GM19397 (cell line): ENCODE data around the gene QSOX2.

Source experiments
- ATAC-seq: cut with Tn5 transposase; IDR thresholded peaks from one replicate; pipeline ENCODE4 v1.9.1; 2021; ENCODE audit warnings: mild to moderate bottlenecking, moderate library complexity; ENCODE audit not compliant: unreplicated experiment

The QSOX2 gene

DNA sequence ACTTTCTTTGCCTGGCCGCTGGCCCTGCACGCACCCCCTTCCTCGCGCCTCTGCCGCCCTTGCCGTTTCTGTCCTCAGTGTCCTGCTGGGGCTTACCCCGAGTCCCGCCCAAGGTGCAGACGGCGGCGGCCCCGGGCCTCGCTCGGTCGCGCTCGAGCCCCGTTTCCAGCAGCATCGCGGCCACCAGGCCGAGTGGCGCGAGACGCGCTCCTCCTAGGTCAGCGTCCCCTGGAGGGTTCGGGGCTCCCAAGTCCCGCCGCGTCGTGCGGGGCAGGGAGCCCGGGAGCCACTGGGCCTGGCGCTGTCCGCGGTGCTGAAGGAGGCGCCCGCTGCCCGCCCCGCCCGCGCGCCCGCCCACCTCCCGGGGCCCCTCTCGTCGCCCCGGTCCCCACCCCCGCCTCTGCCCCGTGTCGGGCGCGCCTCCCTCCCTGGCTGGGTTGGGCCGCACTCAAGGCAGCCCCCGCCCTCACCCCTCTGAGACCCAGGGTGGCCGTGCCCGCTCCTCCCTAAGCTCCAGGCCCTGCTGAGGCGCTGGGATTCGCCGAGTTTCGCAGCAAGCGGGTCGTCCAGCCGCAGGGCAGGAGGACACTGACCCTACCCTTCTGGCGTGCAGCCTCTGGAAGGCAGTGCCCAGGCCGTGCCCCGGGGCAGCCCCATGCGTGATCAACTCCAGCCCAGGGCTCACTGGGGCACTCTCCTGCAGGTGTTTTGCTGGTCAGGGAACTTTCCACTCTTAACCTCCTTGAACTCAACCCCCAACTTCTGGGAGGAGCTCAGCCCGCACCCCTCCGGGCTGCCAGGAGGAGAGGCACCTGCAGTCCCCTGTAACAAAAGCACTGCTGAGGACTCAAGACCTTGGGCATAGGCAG, 40.5 kb downstream of the QSOX2 start, which contains the start of gene LHX3:
LHX3 (minus strand) TSS at position 291 of the 869 bp plus-strand sequence; CDS start at position 175, 116 bp downstream.
- ATAC-seq, result no peak

- ATAC-seq, result no peak
Measured at GRCh38 chr9:136204145-136204805, 41.3 kb downstream of the QSOX2 start.

DNA sequence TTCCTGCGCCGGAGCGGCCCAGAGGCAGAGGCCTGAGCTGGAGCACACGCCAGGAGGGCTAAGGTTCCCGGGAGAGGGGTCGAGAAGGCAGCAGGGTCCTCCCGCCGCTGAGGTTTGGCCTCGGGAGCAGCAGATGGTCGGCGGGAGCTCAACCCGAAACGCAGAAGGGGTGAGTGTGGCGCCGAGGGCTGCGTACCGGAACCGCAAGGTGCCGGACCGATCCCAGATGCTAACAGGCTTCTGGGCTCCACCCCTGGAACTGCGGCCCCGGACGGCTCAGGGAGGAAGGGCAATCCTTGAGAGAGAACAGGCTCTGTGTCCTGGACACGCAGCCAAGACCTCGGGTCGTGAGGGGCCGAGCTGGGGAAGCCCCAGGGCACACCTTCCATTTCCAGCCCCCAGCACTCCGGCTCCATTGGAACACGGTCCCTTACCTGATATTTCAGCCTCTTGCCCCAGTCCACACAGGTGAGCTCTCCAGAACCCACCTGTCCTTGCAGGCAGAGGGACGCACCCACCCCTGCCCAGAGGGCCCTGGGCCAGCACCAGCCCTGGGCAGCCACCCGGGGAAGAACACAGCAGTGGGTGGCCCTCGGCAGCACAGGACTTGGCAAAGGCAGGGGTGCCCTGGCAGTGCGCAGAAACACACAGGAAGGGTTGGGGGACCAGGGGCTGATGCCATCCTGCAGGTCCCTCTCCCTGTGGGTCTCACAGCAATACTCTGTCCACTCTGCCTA, 42.0 kb downstream of the QSOX2 start:
- no peak for ATAC-seq

DNA sequence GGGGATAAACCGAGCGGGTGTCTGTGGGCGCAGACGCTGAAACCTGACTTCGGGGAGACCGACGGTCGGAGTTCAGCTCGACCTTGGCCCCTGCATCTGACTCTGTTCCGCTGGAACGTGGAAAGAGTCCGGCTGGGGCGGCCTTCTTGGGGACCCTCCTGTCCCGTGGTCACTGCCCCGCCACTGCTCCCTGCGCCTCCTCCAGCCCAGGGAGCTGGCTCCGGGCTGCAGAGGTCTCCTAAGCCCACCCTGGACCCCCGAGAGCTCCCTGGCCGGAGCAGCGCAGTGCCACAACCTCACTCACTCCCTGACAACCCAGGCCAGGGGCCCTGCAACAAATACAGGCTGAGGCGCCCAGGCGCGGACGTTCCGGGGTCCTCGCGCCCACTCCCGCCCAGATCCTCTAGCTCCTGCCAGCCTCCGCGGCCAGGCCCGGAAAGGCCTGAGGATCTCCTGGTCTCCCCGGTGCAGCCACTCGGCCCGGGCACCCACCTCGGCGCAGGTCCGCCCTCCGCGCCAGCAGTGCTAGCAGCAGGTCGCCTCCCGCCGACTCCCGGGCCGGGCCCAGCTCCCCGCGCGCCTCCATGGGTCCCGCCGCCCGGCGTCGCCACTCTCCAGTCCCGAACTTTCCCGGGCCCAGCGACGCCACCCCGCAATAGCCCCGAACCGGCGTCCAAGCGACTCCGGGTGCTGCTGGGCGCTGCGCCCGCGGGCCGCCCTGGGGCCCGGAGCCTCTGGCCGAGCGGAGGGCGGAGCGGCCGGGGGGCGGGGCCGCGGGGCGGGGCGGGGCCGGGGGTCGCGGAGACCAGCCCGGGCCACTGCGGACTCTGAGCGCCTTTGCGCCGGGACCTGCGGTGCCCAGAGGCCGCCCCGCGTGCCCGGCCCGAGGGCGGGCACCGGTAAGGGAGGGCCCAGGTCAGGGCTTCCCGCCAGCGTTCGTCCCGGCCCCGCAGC, 42.9 kb downstream of the QSOX2 start:
- no peak for ATAC-seq

GRCh38 chr9:136201609-136202453, 43.8 kb downstream of the QSOX2 start:
- no peak for ATAC-seq

GRCh38 chr9:136201174-136201573, 44.4 kb downstream of the QSOX2 start:
- ATAC-seq, result no peak

GRCh38 chr9:136200424-136200823, 45.2 kb downstream of the QSOX2 start:
- no peak for ATAC-seq

DNA sequence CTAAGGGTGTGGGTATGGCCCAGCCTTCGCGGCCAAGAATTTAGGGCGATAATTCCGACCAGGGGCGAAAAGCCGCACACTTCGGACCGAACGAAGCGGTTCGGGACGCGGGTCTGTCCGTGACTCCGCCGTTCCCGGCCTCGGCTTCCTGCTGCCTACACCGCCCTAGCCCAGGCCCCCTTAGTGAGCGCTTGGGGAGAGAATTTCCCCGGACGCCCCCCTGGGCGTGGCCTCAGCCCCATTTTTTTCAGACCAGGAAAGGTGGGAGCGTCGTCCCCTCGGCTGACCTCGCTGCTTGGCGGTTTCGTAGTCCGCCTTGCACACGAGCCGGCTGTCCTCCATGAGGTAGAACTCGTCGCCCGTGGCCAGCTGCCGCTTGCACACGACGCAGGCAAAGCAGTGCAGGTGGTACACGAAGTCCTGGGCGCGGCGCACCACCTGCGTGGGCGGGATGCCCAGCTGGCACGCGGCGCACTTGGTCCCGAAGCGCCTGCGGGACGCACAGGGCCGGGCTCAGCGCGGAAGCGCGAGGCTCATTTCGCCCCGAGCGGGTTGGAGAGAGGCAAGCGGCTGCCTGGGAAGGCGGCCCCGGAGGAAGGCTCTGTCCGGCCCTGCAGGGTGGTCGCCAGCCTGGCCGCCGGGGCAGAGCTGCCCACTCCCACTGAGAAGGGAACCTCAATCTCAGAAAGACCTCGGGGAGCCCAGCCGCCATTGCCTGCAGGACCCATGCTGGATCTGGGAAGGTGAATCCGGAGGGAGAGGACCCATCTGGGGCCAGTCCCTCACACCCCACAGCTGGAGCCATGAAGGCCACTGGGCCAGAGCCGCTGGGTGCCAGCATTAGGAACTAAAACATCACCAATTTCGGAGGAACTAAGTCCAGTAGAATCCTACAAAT, 46.0 kb downstream of the QSOX2 start:
- ATAC-seq, result no peak

DNA sequence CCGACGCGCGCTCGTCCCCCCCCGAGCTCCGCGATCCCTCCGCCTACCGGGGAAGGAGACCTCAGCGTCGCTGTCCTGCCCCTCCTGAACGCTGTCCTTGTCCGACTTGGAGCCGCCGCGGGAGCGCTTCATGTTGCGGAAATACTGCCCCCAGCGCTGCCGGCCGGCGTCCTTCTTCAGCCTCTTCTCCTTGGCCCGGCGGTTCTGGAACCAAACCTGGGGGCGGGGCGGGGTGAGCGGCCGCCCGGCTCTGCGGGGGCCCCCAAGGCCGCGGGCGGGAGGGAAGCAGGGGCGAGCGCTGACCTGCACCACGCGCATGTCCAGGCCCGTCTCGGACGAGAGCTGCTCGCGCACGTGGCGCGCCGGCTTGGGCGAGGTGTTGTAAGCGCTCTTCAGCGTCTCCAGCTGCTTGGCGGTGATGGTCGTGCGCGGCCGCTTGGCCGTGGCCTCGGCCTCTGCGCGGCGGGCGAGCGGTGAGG, 47.0 kb downstream of the QSOX2 start:
- no peak for ATAC-seq

GRCh38 chr9:136197930-136198604, 47.5 kb downstream of the QSOX2 start:
- no peak for ATAC-seq

GRCh38 chr9:136197084-136197875, 48.3 kb downstream of the QSOX2 start:
- no peak for ATAC-seq

DNA sequence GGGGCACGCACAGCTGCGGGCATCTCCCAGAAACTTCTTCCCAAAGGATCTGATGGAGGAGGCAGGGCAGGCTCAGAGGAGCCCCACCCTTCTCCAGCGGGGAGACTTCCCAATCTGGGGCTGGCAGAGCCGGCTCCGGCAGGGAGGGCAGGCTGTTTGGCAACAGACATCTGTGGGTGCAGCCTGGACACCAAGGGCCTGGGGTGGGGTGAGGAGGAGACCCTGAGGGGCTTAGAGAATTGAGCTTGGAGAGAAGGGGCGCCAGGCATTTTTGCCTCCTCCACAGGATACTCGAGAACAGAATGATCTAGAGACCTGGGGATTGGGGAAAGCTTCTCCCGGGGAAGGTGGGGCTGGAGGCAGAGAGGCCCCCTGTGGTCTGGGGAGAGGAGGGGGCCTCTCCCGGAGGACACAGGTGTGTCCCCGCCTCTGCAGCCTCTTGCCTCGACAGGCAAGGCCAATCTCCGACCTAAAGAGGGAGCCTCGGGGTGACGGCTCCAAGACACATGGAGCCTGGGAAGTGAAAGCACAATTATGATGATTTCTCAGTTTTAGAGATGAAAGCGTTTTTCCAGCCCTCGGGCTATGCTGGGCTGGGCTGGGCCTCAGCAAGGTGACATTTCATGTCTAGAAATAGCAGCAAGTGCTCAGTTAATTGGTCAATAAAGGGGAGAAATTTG, 49.1 kb downstream of the QSOX2 start:
- no peak for ATAC-seq

GRCh38 chr9:136194540-136194939, 51.1 kb downstream of the QSOX2 start:
- no peak for ATAC-seq

- no peak for ATAC-seq
Measured at GRCh38 chr9:136193891-136194279, 51.7 kb downstream of the QSOX2 start.

DNA sequence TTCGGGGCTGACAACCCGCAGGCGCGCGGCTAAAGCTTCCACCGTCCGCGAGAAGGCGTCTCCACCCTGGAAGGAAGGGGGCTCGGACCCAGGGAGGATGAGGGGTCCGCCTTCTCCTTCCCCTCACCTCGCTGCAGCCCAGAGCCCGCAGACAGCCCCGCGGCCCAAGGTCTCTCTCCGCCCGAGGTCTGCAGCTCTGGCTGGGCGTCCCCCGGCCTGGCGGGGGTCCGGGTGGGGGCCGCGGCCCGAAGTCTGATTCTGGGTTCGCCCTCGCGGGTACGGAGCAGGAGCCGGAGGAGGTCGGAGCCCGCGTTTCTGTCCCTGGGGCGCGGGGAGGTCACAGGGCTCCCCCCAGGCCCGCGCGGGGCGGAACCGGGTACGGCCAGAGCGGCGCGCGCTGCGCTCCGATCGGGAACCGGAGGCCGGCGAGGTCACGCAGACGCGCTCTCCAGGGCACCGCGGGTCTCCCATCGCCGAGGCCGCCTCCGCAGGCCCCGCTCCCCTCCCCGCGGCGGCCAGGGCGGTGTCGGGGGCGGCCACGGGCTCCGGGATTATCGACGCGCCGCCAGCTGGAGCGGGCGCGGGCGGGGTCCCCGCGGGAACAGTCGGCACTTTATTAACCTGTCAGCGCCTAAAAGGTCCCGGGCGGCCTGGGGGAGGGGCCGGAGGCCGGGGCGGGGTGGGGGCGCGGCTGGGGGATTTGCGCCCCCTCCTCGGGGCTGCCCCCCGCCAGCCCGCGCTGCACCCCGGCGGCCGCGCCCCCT, 52.3 kb downstream of the QSOX2 start:
- ATAC-seq, result no peak
